Thyroid gland (tissue), 4 donors: ENCODE measurements around the gene PRRG2. TPM values are rescaled to one million over a fixed set of nuclear protein-coding genes. Genes with fewer than 3 reads are reported as not detected.

ENCODE experiments used
- DNase-seq, 2 donors: peaks; one replicate each; pipeline ENCODE4 v3.0.0-alpha.2; 2019
- H3K27ac ChIP-seq, 3 donors: fragments of 200-600 bp; sonication (generic); 1 replicate in 2 of 3; 2 replicates in 1 of 3; pipeline ENCODE4 v1.5.1; 2016 to 2019; ENCODE audit warnings: mild to moderate bottlenecking in 1 of 3, moderate library complexity in 1 of 3
- H3K27me3 ChIP-seq: fragments of 200-600 bp; sonication (generic); one replicate; pipeline ENCODE4 v1.5.1; 2019
- H3K36me3 ChIP-seq, 2 donors: fragments of 200-600 bp; sonication (generic); one replicate each; pipeline ENCODE4 v1.5.1; 2016 to 2019
- H3K4me1 ChIP-seq, 2 donors: fragments of 200-600 bp; sonication (generic); one replicate each; pipeline ENCODE4 v1.5.1; 2017 to 2019
- H3K4me3 ChIP-seq, 3 donors: fragments of 200-600 bp; sonication (generic); replicated peaks in 1 of 3; 1 replicate in 2 of 3; 2 replicates in 1 of 3; pipeline ENCODE4 v1.5.1; 2016; ENCODE audit warnings: mild to moderate bottlenecking in 1 of 3
- H3K9me3 ChIP-seq: fragments of 200-600 bp; sonication (generic); one replicate; pipeline ENCODE4 v1.5.1; 2017
- CTCF ChIP-seq, 6 experiments: fragments of 200-600 bp in 3 of 6; fragments of 450-650 bp in 3 of 6; sonication (generic) in 3 of 6; IDR thresholded peaks; one replicate each; pipeline ENCODE4 v1.5.1; 2016 to 2019; ENCODE audit warnings: antibody characterized with exemption in 6 of 6, mild to moderate bottlenecking in 2 of 6, inconsistent platforms in 1 of 6, moderate library complexity in 1 of 6
- POLR2A ChIP-seq, 2 donors: fragments of 450-650 bp; IDR thresholded peaks; one replicate each; pipeline ENCODE4 v1.6.1; 2017; ENCODE audit warnings: antibody characterized with exemption in 2 of 2, mild to moderate bottlenecking in 2 of 2, moderate library complexity in 1 of 2
- WGBS, 2 donors: methylation state at CpG; one replicate each; pipeline ENCODE4 v1.1.5; 2017; 5-methylcytosine and 5-hydroxymethylcytosine counted together
- intact Hi-C: fragments of 100-400 bp; cut with DNase I; formaldehyde crosslinking; loops from one replicate; pipeline ENCODE4 v1.15.1; 2023
- total RNA-seq, 4 donors: library from RNA; depleted of rRNA; stranded (reverse); fragments of >200 nt; gene quantifications; one replicate each; pipeline ENCODE4 v1.2.3, GENCODE V29; 2016

PRRG2 gene
- total RNA-seq, 4 donors from 2014 or later, result 8.9 to 29.6 (median 25.0) TPM

- H3K27ac ChIP-seq, result peak overlapping the region; percentile 29 to 94 (median 61)
- TF ChIP-seq CTCF (IDR thresholded peaks at IDR 0.05) (no peak), POLR2A (IDR thresholded peaks at IDR 0.05) (no peak)
- WGBS, 2 donors, result 14 to 15% methylated on average over 21 to 27 of the region's 27 CpGs
- no peaks in the 10 kb centered on the region for H3K9me3 ChIP-seq
- H3K27me3 ChIP-seq, result no peaks in the 10 kb centered on the region
- peak; percentile 94 for DNase-seq
- peaks cover 23 to 37% of the 10 kb centered on the region in 2 donors for H3K36me3 ChIP-seq
- intact Hi-C loops, result no loop called here
- peaks cover 12 to 14% of the 10 kb centered on the region in 2 donors for H3K4me1 ChIP-seq
- peak overlapping the region in 1 of 3 donors; percentile 75 for H3K4me3 ChIP-seq
These were observed 12.4 kb downstream of the PRRG2 start for GRCh38 chr19:49593233-49594113.

- Histone ChIP-seq H3K27ac (peak overlapping the region in 1 of 3 donors; percentile 94), H3K4me3 (no peak overlapping the region), H3K27me3 (no peaks in the 10 kb centered on the region), H3K9me3 (no peaks in the 10 kb centered on the region), H3K36me3 (peaks cover 27 to 46% of the 10 kb centered on the region in 2 donors), H3K4me1 (peaks cover 12 to 14% of the 10 kb centered on the region in 2 donors)
- DNase-seq, result no peak
- WGBS, 2 donors, result 94 to 95% methylated on average over 35 of the region's 35 CpGs
- no peak for TF ChIP-seq POLR2A (IDR thresholded peaks at IDR 0.05)
- no peak for TF ChIP-seq CTCF (IDR thresholded peaks at IDR 0.05)
- intact Hi-C loops, result no loop called here
These were observed 13.3 kb downstream of the PRRG2 start for GRCh38 chr19:49594157-49594992.

- TF ChIP-seq POLR2A (IDR thresholded peaks at IDR 0.05) (no peak), CTCF (IDR thresholded peaks at IDR 0.05) (no peak)
- Histone ChIP-seq H3K4me3 (no peak overlapping the region), H3K27ac (no peak overlapping the region), H3K36me3 (peaks cover 34 to 54% of the 10 kb centered on the region in 2 donors), H3K9me3 (no peaks in the 10 kb centered on the region), H3K27me3 (no peaks in the 10 kb centered on the region), H3K4me1 (peaks cover 12 to 14% of the 10 kb centered on the region in 2 donors)
- WGBS, 2 donors, result 94 to 95% methylated on average over 12 to 23 of the region's 35 CpGs
- intact Hi-C loops, result loop anchor here (5.0 kb wide), 1 partner anchor 42 kb away; no protein-coding TSS in a partner anchor
- no peak for DNase-seq
These were observed 14.1 kb downstream of the PRRG2 start for GRCh38 chr19:49594993-49595818.

- Histone ChIP-seq H3K4me1 (peaks cover 12 to 14% of the 10 kb centered on the region in 2 donors), H3K36me3 (peaks cover 36 to 58% of the 10 kb centered on the region in 2 donors), H3K27me3 (no peaks in the 10 kb centered on the region), H3K4me3 (no peak overlapping the region), H3K9me3 (no peaks in the 10 kb centered on the region), H3K27ac (no peak overlapping the region)
- no peak for TF ChIP-seq CTCF (IDR thresholded peaks at IDR 0.05)
- TF ChIP-seq POLR2A (IDR thresholded peaks at IDR 0.05), result no peak
- no peak for DNase-seq
- WGBS, 2 donors, result 92 to 98% methylated on average over 9 to 24 of the region's 32 CpGs
- intact Hi-C loops, result loop anchor here (5.0 kb wide), 1 partner anchor 41 kb away; no protein-coding TSS in a partner anchor
These were observed 14.8 kb downstream of the PRRG2 start for GRCh38 chr19:49595819-49596404.
